Testis (tissue), 3 donors: ENCODE data around the gene FBXW7. TPM values are rescaled to one million over a fixed set of nuclear protein-coding genes. Genes with fewer than 3 reads are reported as not detected.

ENCODE experiments used
- DNase-seq: peaks from one replicate; pipeline ENCODE4 v3.0.0-alpha.2; 2019
- H3K27ac ChIP-seq, 2 donors: fragments of 200-600 bp; sonication (generic); one replicate each; pipeline ENCODE4 v1.5.1; 2019
- H3K27me3 ChIP-seq: fragments of 200-600 bp; sonication (generic); one replicate; pipeline ENCODE4 v1.5.1; 2019
- H3K36me3 ChIP-seq: fragments of 200-600 bp; sonication (generic); one replicate; pipeline ENCODE4 v1.5.1; 2017; ENCODE audit warnings: low read depth; ENCODE audit errors: missing control alignments
- H3K4me1 ChIP-seq: fragments of 200-600 bp; sonication (generic); one replicate; pipeline ENCODE4 v1.5.1; 2019
- H3K4me3 ChIP-seq, 2 donors: fragments of 200-600 bp; sonication (generic); one replicate each; pipeline ENCODE4 v1.5.1; 2017 to 2019
- H3K9me3 ChIP-seq: fragments of 200-600 bp; sonication (generic); one replicate; pipeline ENCODE4 v1.5.1; 2017
- POLR2A ChIP-seq: fragments of 450-650 bp; IDR thresholded peaks from one replicate; pipeline ENCODE4 v1.6.1; 2017; ENCODE audit warnings: antibody characterized with exemption, mild to moderate bottlenecking, moderate library complexity
- WGBS, 2 donors: methylation state at CpG; one replicate each; pipeline ENCODE4 v1.1.5; 2018; 5-methylcytosine and 5-hydroxymethylcytosine counted together
- intact Hi-C: fragments of 100-400 bp; cut with DNase I; formaldehyde crosslinking; loops from one replicate; pipeline ENCODE4 v1.15.1; 2023; ENCODE audit warnings: low total_unique reads
- polyA plus RNA-seq: library from polyadenylated mRNA; stranded (reverse); fragments of 350-450 nt; fragmentation: Illumina TruSeq; extraction: RNeasy Lipid Tissue Mini Kit (QIAGEN cat#74804); gene quantifications from one replicate; pipeline ENCODE4 v1.2.3, GENCODE V29; 2014; ENCODE audit warnings: low read depth, low replicate concordance; ENCODE audit not compliant: insufficient read depth
- total RNA-seq, 2 donors: library from RNA; depleted of rRNA; stranded (reverse); fragments of >200 nt; gene quantifications; one replicate each; pipeline ENCODE4 v1.2.3, GENCODE V29; 2016
- TF ChIP-seq, protein P1 (sequence below), 3 experiments: fragments of 450-650 bp in 2 of 3; fragments of 200-600 bp in 1 of 3; sonication (generic) in 1 of 3; IDR thresholded peaks; one replicate each; pipeline ENCODE4 v1.5.1; 2016 to 2019; ENCODE audit warnings: antibody characterized with exemption in 3 of 3, mild to moderate bottlenecking in 2 of 3, moderate library complexity in 1 of 3

Gene FBXW7
- total and polyA plus RNA-seq, 3 donors from 2014 or later = 44.8 to 68.5 (median 55.4) TPM

DNA sequence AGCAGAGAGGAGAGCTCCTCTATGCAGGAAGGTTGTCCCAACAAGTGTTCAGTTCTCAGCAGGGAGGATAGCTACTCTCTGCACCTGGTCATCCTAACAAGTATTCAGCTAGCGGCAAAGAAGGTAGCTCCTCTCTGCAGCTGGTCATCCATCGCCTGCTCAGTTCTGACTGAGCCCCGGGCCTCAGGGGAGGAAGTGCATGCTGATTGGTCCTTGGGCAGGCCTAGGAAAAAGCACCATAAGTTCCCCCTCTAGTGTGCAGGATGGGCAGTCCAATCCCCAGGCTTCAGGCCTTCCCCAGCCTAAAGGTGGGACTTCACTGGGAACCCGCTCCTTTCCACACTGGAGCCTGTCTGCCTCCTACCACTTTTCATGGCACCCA lies 4.4 kb upstream of the FBXW7 start:
- no peak for DNase-seq
- no peak for TF ChIP-seq POLR2A
- TF ChIP-seq, protein P1, sequence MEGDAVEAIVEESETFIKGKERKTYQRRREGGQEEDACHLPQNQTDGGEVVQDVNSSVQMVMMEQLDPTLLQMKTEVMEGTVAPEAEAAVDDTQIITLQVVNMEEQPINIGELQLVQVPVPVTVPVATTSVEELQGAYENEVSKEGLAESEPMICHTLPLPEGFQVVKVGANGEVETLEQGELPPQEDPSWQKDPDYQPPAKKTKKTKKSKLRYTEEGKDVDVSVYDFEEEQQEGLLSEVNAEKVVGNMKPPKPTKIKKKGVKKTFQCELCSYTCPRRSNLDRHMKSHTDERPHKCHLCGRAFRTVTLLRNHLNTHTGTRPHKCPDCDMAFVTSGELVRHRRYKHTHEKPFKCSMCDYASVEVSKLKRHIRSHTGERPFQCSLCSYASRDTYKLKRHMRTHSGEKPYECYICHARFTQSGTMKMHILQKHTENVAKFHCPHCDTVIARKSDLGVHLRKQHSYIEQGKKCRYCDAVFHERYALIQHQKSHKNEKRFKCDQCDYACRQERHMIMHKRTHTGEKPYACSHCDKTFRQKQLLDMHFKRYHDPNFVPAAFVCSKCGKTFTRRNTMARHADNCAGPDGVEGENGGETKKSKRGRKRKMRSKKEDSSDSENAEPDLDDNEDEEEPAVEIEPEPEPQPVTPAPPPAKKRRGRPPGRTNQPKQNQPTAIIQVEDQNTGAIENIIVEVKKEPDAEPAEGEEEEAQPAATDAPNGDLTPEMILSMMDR (IDR thresholded peaks at IDR 0.05) = no peak
- Histone ChIP-seq H3K27ac (no peak overlapping the region), H3K36me3 (no peaks in the 10 kb centered on the region), H3K4me1 (peaks cover 4% of the 10 kb centered on the region), H3K27me3 (no peaks in the 10 kb centered on the region), H3K4me3 (no peak overlapping the region), H3K9me3 (no peaks in the 10 kb centered on the region)
- 76 to 84% methylated on average over 4 of the region's 4 CpGs for WGBS, 2 donors
- intact Hi-C loops = no loop called here

DNA sequence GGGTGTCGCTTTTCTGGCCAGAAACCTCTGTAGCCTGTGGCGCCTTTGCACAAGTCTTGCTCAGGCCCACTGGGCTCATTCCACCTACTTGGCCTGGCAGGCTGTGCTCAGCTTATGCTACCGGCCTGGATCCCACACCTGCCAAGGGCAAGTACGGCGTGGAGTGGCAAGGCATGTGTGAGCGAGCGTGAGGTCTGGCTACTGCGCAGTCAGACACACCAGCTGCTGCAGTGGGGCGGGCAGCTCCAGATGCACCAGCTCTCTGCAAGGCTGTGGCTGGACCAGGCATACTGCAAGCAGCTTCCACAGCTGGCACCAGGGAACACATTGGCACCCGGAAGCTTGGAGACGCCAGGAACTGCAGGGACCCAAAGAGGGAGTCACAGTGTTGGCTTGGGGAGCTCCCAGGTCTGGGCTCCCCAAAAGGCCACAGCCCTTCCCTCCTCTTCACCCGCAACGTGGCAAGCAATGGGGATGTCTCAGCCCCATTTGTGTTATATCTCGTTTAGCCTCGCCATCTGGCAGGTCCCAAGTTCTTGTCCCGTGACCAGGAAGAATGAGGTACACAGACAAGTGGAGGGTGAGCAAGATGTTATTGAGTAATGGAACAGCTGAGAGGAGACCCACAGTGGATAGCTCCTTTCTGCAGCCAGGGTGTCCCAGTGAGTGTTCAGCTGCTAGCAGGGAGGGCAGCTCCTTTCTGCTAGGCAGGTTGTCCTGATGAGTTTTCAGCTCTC lies 3.8 kb upstream of the FBXW7 start:
- no peaks in the 10 kb centered on the region for H3K27me3 ChIP-seq
- no peak for TF ChIP-seq POLR2A
- TF ChIP-seq, protein P1 (IDR thresholded peaks at IDR 0.05) = no peak
- H3K4me1 ChIP-seq = peaks cover 4% of the 10 kb centered on the region
- H3K4me3 ChIP-seq = no peak overlapping the region
- 85 to 95% methylated on average over 11 to 16 of the region's 16 CpGs for WGBS, 2 donors
- no peaks in the 10 kb centered on the region for H3K9me3 ChIP-seq
- no peaks in the 10 kb centered on the region for H3K36me3 ChIP-seq
- H3K27ac ChIP-seq = no peak overlapping the region
- DNase-seq = no peak
- intact Hi-C loops = no loop called here

DNA sequence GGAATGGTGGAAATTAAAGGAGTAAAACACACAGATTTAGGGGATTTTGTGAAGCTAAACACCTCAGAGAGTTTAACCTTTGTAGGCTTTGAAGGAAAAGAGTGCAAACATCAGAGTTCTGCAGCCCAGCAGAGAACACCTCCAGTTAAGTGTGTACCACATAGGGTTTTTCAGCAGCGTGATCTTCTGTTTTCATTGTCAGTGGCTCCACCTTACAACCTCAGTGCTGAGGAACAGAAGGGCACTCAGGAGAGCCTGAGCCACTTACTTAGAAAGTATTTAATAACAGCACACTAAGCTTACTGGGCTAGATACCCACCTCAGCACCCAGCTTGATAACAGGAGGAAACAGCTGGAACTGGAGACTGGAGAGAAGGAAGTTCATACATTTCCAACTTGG lies 2.0 kb upstream of the FBXW7 start:
- H3K4me3 ChIP-seq = no peak overlapping the region
- DNase-seq = no peak
- H3K27ac ChIP-seq = no peak overlapping the region
- H3K9me3 ChIP-seq = no peaks in the 10 kb centered on the region
- intact Hi-C loops = no loop called here
- H3K27me3 ChIP-seq = no peaks in the 10 kb centered on the region
- peaks cover 19% of the 10 kb centered on the region for H3K4me1 ChIP-seq
- 81 to 95% methylated on average over 1 of the region's 1 CpG for WGBS, 2 donors
- no peak for TF ChIP-seq POLR2A
- no peaks in the 10 kb centered on the region for H3K36me3 ChIP-seq

DNA sequence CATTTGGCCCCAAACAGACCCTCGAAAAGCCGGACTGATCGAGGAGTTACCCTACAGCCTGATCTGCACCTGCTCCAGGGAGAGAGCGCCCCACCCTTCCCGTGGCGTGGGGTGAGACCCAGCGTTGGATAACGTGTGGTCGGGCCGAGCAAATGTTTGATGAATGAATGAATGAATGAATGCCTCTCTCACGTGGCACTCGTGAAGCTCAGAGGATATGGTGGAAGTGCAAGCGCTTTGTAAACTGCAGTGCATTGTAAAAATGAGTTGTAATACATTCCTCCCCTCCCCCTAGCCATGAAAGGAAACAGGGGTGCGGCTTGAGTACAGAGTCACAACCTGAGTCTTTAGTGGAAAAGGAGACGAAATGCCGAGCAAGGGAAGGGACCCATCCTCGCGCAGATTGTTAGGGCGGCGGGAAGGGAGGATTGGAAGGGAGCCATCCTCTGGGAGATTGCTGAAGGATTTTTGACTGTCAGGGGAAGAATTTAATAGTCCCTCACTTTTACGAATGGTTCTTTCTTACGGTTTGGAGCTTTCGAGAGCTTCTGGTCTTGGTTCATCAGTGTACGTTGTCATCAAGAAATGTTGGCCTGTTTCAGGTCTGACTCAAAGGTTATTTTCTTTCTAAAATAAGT lies 772 bp upstream of the FBXW7 start:
- DNase-seq = no peak
- Histone ChIP-seq H3K9me3 (no peaks in the 10 kb centered on the region), H3K4me1 (peaks cover 19% of the 10 kb centered on the region), H3K36me3 (no peaks in the 10 kb centered on the region), H3K27ac (peak overlapping the region; percentile 86 to 90), H3K4me3 (peak overlapping the region; percentile 99 to 100), H3K27me3 (no peaks in the 10 kb centered on the region)
- 0 to 1% methylated on average over 24 of the region's 24 CpGs for WGBS, 2 donors
- TF ChIP-seq POLR2A = no peak
- TF ChIP-seq, protein P1 (IDR thresholded peaks at IDR 0.05) = no peak
- intact Hi-C loops = no loop called here

DNA sequence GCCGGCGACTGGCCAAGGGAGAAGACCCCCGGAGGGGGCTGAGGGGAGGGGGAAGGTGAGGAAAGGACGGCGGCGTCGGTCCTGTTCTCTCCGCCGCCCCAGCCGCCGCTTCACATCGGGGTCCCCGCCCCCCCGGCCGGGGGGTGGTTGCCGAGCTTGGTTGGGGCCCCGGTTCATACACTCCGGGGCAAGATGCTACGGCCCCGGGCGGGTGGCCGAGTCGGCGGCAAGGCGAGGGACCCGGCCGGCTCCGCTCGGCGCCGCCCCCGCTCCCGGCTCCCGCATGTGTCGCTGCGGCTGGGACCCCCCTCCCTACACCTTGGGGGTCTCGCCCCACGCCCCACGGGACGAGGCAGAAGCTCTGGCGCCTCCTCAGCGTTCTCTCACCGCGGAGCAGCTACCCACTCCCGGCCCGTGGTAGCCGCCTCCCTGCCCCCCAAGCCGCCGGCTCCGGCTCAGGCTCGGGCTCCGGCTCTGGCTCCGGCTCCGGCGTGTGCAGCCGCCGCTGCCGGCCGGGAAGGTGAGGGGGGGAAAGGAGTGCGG lies 461 bp downstream of the FBXW7 start:
- DNase-seq = no peak
- Histone ChIP-seq H3K27ac (peak overlapping the region; percentile 86 to 90), H3K36me3 (no peaks in the 10 kb centered on the region), H3K27me3 (no peaks in the 10 kb centered on the region), H3K4me3 (peak overlapping the region; percentile 99 to 100), H3K4me1 (peaks cover 19% of the 10 kb centered on the region), H3K9me3 (no peaks in the 10 kb centered on the region)
- 0% methylated on average over 34 of the region's 60 CpGs; no CpG with 5 or more reads in 1 of the 2 donors for WGBS, 2 donors
- TF ChIP-seq, protein P1 (IDR thresholded peaks at IDR 0.05) = no peak
- intact Hi-C loops = no loop called here
